ENCODE measurements around the gene SFXN3. TPM values are rescaled to one million over a fixed set of nuclear protein-coding genes. Genes with fewer than 3 reads are reported as not detected.

Gene SFXN3
- total and polyA plus RNA-seq, 9 donors = 20.2 to 51.5 (median 28.6) TPM

DNA sequence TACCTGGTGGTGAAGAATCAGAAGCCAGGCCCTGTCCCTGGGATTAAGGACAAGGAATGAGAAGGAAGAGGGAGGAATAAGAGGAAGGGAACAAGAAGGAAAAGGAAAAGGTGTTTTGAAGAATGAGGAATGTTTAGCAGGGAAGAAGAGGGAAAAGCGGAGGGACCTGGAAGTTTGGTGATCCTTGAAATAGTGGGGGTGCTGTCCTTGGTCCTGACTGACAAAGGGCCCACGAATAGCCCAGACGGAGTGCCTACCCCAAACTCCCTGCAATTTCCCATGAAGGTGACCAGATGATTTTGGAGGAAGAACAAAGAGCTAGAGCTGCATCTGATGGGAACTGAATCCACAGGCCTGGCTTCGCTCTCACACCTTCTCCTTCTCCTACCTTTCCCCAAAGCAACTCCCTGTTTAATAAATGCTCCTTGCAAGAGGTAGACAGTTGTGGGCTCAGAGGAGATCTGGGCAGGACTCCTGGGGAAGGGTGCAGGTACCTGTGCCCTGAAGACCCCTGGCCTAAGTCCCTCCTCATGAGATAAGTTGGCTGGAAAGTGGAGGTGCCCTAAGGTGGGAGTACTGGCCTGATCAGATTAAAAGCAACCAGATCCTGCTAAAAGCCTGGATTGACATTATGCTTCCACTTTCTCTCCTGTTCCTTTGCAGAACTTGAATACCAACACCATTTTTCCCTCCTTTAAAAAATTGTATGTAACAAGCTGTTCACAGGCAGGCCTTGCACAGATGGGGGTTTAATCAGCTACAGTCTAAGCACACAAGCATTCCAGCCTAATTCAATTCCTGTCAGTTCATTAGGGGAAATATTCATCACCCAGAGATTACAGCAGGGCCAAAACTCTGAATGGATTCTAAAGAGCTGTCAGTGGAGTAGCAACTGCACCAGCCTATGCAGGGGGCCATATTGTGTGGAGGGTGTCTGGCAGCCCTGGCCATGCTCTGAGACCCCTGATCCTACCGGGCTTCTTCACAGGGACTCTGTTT lies 50.2 kb downstream of the SFXN3 start:
- H3K9me3 ChIP-seq = no peaks in the 10 kb centered on the region
- no peak for DNase-seq
- no peaks in the 10 kb centered on the region for H3K36me3 ChIP-seq
- no peaks in the 10 kb centered on the region for H3K27me3 ChIP-seq
- no peak overlapping the region for H3K27ac ChIP-seq
- H3K4me1 ChIP-seq (ENCODE audit: insufficient read depth) = no peaks in the 10 kb centered on the region
- WGBS, 3 donors = 29 to 33% (median 31%) methylated on average over 5 of the region's 5 CpGs
- intact Hi-C loops (cut with DNase I) = no loop called here
- H3K4me3 ChIP-seq = no peak overlapping the region
- TF ChIP-seq EP300 (IDR thresholded peaks at IDR 0.05) (no peak), POLR2A (IDR thresholded peaks at IDR 0.05) (no peak)
- TF ChIP-seq, protein P1, sequence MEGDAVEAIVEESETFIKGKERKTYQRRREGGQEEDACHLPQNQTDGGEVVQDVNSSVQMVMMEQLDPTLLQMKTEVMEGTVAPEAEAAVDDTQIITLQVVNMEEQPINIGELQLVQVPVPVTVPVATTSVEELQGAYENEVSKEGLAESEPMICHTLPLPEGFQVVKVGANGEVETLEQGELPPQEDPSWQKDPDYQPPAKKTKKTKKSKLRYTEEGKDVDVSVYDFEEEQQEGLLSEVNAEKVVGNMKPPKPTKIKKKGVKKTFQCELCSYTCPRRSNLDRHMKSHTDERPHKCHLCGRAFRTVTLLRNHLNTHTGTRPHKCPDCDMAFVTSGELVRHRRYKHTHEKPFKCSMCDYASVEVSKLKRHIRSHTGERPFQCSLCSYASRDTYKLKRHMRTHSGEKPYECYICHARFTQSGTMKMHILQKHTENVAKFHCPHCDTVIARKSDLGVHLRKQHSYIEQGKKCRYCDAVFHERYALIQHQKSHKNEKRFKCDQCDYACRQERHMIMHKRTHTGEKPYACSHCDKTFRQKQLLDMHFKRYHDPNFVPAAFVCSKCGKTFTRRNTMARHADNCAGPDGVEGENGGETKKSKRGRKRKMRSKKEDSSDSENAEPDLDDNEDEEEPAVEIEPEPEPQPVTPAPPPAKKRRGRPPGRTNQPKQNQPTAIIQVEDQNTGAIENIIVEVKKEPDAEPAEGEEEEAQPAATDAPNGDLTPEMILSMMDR (IDR thresholded peaks at IDR 0.05) = no peak

DNA sequence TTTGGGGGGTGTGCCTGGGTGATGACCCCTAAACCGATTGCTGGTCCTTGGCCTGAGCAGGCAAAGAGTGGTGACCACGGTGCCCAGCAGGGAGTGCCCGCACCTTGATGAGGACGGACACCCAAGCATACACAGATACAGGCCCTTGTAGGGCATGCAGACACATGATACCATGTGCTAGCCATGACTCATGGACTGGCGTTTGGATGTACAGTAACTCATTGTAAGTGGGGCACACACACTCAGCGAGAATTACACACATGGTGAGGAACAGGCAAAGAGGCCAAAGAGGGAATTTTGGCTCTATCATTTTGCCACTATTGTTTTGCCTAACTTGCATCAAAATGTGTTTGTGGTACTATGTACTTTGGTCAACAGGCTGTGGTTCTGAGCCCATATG lies 54.8 kb downstream of the SFXN3 start:
- no peaks in the 10 kb centered on the region for H3K36me3 ChIP-seq
- no peaks in the 10 kb centered on the region for H3K9me3 ChIP-seq
- intact Hi-C loops (cut with DNase I) = no loop called here
- WGBS, 3 donors = 71 to 78% (median 75%) methylated on average over 6 of the region's 6 CpGs
- H3K4me3 ChIP-seq = no peak overlapping the region
- no peak overlapping the region for H3K27ac ChIP-seq
- no peak for DNase-seq
- no peaks in the 10 kb centered on the region for H3K27me3 ChIP-seq
- no peaks in the 10 kb centered on the region for H3K4me1 ChIP-seq (ENCODE audit: insufficient read depth)
- TF ChIP-seq POLR2A (IDR thresholded peaks at IDR 0.05) (no peak), EP300 (IDR thresholded peaks at IDR 0.05) (no peak)
- TF ChIP-seq, protein P1 (IDR thresholded peaks at IDR 0.05) = no peak

DNA sequence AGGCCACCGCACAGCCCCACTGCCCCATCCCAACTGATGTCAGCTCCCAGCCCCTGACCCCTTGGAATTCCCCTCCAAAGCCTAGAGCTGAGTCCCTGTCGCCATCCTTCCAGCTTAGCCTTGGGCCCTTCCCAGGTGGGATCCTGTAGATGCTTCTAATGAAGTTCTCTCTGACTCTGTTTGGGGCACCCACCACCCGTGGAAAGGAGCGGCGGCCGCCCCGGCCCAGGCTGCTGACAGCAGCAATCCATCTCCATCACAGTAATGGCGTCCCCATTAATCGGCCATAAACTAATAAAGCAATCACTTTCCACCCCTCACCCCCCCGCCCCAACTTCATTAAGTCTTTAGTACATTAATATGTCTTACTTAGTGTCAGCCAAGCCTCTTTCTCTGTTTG lies 56.3 kb downstream of the SFXN3 start:
- H3K27me3 ChIP-seq = no peaks in the 10 kb centered on the region
- WGBS, 3 donors = 21 to 29% (median 24%) methylated on average over 10 of the region's 10 CpGs

DNA sequence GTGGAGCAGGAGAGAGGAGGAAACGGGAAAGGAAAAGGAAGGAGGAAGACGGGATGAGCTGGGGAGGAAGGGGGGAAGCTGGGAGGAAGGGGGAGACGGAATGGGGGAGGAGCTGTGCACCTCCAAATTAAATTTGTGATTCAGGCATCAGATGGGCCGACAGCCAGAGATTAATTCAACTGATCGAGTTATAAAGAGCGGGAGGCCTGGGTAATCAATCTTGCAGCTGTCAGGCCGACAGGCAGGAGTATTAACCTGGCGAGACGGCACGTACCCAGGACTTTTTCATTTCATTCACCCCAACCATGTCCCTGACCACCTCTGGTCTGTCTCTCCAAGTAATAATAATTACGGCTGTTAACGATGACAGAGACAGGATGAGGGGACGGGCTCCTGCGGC lies 56.9 kb downstream of the SFXN3 start:
- no peaks in the 10 kb centered on the region for H3K9me3 ChIP-seq
- H3K27ac ChIP-seq = no peak overlapping the region
- no peaks in the 10 kb centered on the region for H3K36me3 ChIP-seq
- no peaks in the 10 kb centered on the region for H3K27me3 ChIP-seq
- intact Hi-C loops (cut with DNase I) = no loop called here
- 9 to 10% (median 10%) methylated on average over 14 of the region's 14 CpGs for WGBS, 3 donors
- no peak for DNase-seq
- no peak overlapping the region for H3K4me3 ChIP-seq
- no peaks in the 10 kb centered on the region for H3K4me1 ChIP-seq (ENCODE audit: insufficient read depth)
- TF ChIP-seq POLR2A (IDR thresholded peaks at IDR 0.05) (no peak), EP300 (IDR thresholded peaks at IDR 0.05) (no peak)
- TF ChIP-seq, protein P1 (IDR thresholded peaks at IDR 0.05) = no peak

More for the DNA sequence above, 56.3 kb downstream of the SFXN3 start:
- Histone ChIP-seq H3K4me1 (ENCODE audit: insufficient read depth) (no peaks in the 10 kb centered on the region), H3K9me3 (no peaks in the 10 kb centered on the region), H3K27ac (no peak overlapping the region), H3K36me3 (no peaks in the 10 kb centered on the region), H3K4me3 (no peak overlapping the region)
- DNase-seq = no peak
- TF ChIP-seq POLR2A (IDR thresholded peaks at IDR 0.05) (no peak), EP300 (IDR thresholded peaks at IDR 0.05) (no peak)
- TF ChIP-seq, protein P1 (IDR thresholded peaks at IDR 0.05) = no peak
- intact Hi-C loops (cut with DNase I) = no loop called here
